ENCODE data around the gene ZNF460. TPM values are rescaled to one million over a fixed set of nuclear protein-coding genes. Genes with fewer than 3 reads are reported as not detected.
"Not testable (repeated sequence)": the region's sequence is repeated elsewhere in the genome, so short reads cannot be mapped to it uniquely, and the experiment has no call there.

ZNF460 gene
- total and polyA plus RNA-seq, 8 donors = 3.7 to 55.3 (median 6.1) TPM

- Histone ChIP-seq H3K27me3 (no peaks in the 10 kb centered on the region), H3K36me3 (peaks cover 0 to 5% of the 10 kb centered on the region in 2 donors), H3K27ac (no peak overlapping the region), H3K4me3 (no peak overlapping the region), H3K4me1 (no peaks in the 10 kb centered on the region), H3K9me3 (no peaks in the 10 kb centered on the region)
- intact Hi-C loops (cut with DNase I) = no loop called here
- ATAC-seq = no peak
- TF ChIP-seq CTCF (IDR thresholded peaks at IDR 0.05) = no peak
- DNase-seq = no peak
Measured at GRCh38 chr19:57267291-57267690, 13.0 kb upstream of the ZNF460 start.

- TF ChIP-seq CTCF (IDR thresholded peaks at IDR 0.05) = no peak
- intact Hi-C loops (cut with DNase I) = no loop called here
- Histone ChIP-seq H3K4me1 (no peaks in the 10 kb centered on the region), H3K4me3 (no peak overlapping the region), H3K27ac (no peak overlapping the region), H3K9me3 (no peaks in the 10 kb centered on the region), H3K27me3 (no peaks in the 10 kb centered on the region), H3K36me3 (peaks cover 0 to 5% of the 10 kb centered on the region in 2 donors)
- ATAC-seq (no peak), DNase-seq (no peak)
Measured at GRCh38 chr19:57269515-57270250, 10.6 kb upstream of the ZNF460 start.

- no peaks in the 10 kb centered on the region for H3K27me3 ChIP-seq
- DNase-seq = no peak
- TF ChIP-seq CTCF (IDR thresholded peaks at IDR 0.05) = no peak
- no peak overlapping the region for H3K27ac ChIP-seq
- H3K4me1 ChIP-seq = no peaks in the 10 kb centered on the region
- no peak for ATAC-seq
- H3K9me3 ChIP-seq = no peaks in the 10 kb centered on the region
- H3K4me3 ChIP-seq = no peak overlapping the region
- intact Hi-C loops (cut with DNase I) = no loop called here
- peaks cover 0 to 5% of the 10 kb centered on the region in 2 donors for H3K36me3 ChIP-seq
Measured at GRCh38 chr19:57271280-57271679, 9.0 kb upstream of the ZNF460 start.

GRCh38 chr19:57273014-57273413 lies 7.3 kb upstream of the ZNF460 start:
- Histone ChIP-seq H3K4me3 (no peak overlapping the region), H3K4me1 (no peaks in the 10 kb centered on the region), H3K27ac (no peak overlapping the region), H3K36me3 (peaks cover 0 to 5% of the 10 kb centered on the region in 2 donors), H3K9me3 (no peaks in the 10 kb centered on the region), H3K27me3 (no peaks in the 10 kb centered on the region)
- no peak for DNase-seq
- TF ChIP-seq CTCF (IDR thresholded peaks at IDR 0.05) = no peak
- intact Hi-C loops (cut with DNase I) = no loop called here
- ATAC-seq = no peak

- TF ChIP-seq CTCF (IDR thresholded peaks at IDR 0.05) = no peak
- no peak for DNase-seq
- H3K4me3 ChIP-seq = no peak overlapping the region
- no peaks in the 10 kb centered on the region for H3K9me3 ChIP-seq
- H3K27me3 ChIP-seq = no peaks in the 10 kb centered on the region
- peaks cover 0 to 12% of the 10 kb centered on the region in 2 donors for H3K4me1 ChIP-seq
- no peak for ATAC-seq
- H3K27ac ChIP-seq = no peak overlapping the region
- no peaks in the 10 kb centered on the region for H3K36me3 ChIP-seq
- intact Hi-C loops (cut with DNase I) = no loop called here
Measured at GRCh38 chr19:57276430-57276829, 3.9 kb upstream of the ZNF460 start.

- H3K27me3 ChIP-seq; H3K36me3 ChIP-seq; H3K9me3 ChIP-seq; intact Hi-C loops (cut with DNase I); H3K4me3 ChIP-seq; ATAC-seq; H3K27ac ChIP-seq; DNase-seq: not testable (repeated sequence)
- peaks cover 11 to 32% of the 10 kb centered on the region in 2 donors for H3K4me1 ChIP-seq
Measured at GRCh38 chr19:57278481-57278880, 1.8 kb upstream of the ZNF460 start.

All from left lung (tissue), 10 donors.